H1 (cell line): ENCODE measurements around the gene PRDM5. TPM values are rescaled to one million over a fixed set of nuclear protein-coding genes. Genes with fewer than 3 reads are reported as not detected.

ENCODE experiments used
- CTCF ChIA-PET: fragments of 300-600 bp; sonication (Branson Sonifier 250); formaldehyde crosslinking; loops from one replicate; lab custom pipeline; 2021; ENCODE audit not compliant: partially characterized antibody; lab: Charles Lee
- POLR2A ChIA-PET: fragments of 300-600 bp; sonication (Branson Sonifier 250); formaldehyde crosslinking; loops from one replicate; lab custom pipeline; 2021; ENCODE audit warnings: inconsistent platforms; ENCODE audit not compliant: partially characterized antibody; lab: Charles Lee
- DNase-seq, 2 experiments: peaks; one replicate each; pipeline versions ENCODE4 v3.0.0 to v3.0.0-alpha.2; 2010 to 2022; ENCODE audit warnings: low spot score in 2 of 2, low read depth in 1 of 2, mixed read lengths in 1 of 2
- FAIRE-seq: peaks from 2 replicates; lab custom pipeline; 2011; peaks lifted over from hg19 to GRCh38; lab: Jason Lieb, UNC
- H2AFZ ChIP-seq: 2 replicates; pipeline ENCODE4 v1.8.1; 2012; ENCODE audit warnings: low read length, inconsistent platforms
- H2AK5ac ChIP-seq: 2 replicates; pipeline ENCODE4 v1.6.1; 2013; ENCODE audit warnings: low read depth, low read length
- H2BK120ac ChIP-seq: replicated peaks from 2 replicates; pipeline ENCODE3; 2013; ENCODE audit warnings: low read depth, low read length, inconsistent platforms
- H2BK12ac ChIP-seq: 2 replicates; pipeline ENCODE4 v1.6.1; 2013; ENCODE audit warnings: low read depth, low read length
- H2BK15ac ChIP-seq: 2 replicates; pipeline ENCODE4 v1.6.1; 2013; ENCODE audit warnings: low read length
- H2BK20ac ChIP-seq: 2 replicates; pipeline ENCODE4 v1.6.1; 2013; ENCODE audit warnings: low read length
- H2BK5ac ChIP-seq: 2 replicates; pipeline ENCODE4 v1.6.1; 2013; ENCODE audit warnings: low read depth, low read length
- H3K14ac ChIP-seq: 2 replicates; pipeline ENCODE4 v1.6.1; 2013; ENCODE audit warnings: inconsistent platforms; ENCODE audit not compliant: insufficient read length
- H3K18ac ChIP-seq: 2 replicates; pipeline ENCODE4 v1.6.1; 2013; ENCODE audit warnings: low read length; ENCODE audit errors: extremely low read depth
- H3K23ac ChIP-seq: 2 replicates; pipeline ENCODE4 v1.6.1; 2013; ENCODE audit warnings: inconsistent platforms; ENCODE audit not compliant: insufficient read length
- H3K23me2 ChIP-seq: 2 replicates; pipeline ENCODE4 v1.6.1; 2013; ENCODE audit warnings: low read depth, low read length
- H3K27ac ChIP-seq: 2 replicates; pipeline ENCODE4 v1.6.1; 2011; ENCODE audit warnings: low read depth, low read length, inconsistent platforms
- H3K27me3 ChIP-seq, 4 experiments: replicated peaks in 1 of 4; 1 replicate in 1 of 4; 2 replicates in 3 of 4; pipeline versions ENCODE4 v1.6.1 to v1.8.1; 2011 to 2013; ENCODE audit warnings: low read length in 3 of 4, mild to moderate bottlenecking in 3 of 4, inconsistent platforms in 2 of 4, mixed read lengths in 2 of 4, moderate library complexity in 1 of 4; ENCODE audit not compliant: control insufficient read depth in 3 of 4, insufficient read depth in 3 of 4; ENCODE audit errors: extremely low read depth in 1 of 4
- H3K36me3 ChIP-seq, 4 experiments: 2 replicates each; pipeline versions ENCODE4 v1.6.1 to v1.8.1; 2011 to 2013; ENCODE audit warnings: mild to moderate bottlenecking in 4 of 4, low read length in 3 of 4, moderate library complexity in 2 of 4, control low read depth in 1 of 4, inconsistent platforms in 1 of 4; ENCODE audit not compliant: insufficient read depth in 4 of 4, control insufficient read depth in 2 of 4
- H3K4ac ChIP-seq: replicated peaks from 2 replicates; pipeline ENCODE3; 2013; ENCODE audit warnings: low read length, low read depth, mixed read lengths, inconsistent platforms; ENCODE audit not compliant: insufficient read length
- H3K4me1 ChIP-seq, 4 experiments: replicated peaks in 1 of 4; 1 replicate in 1 of 4; 2 replicates in 3 of 4; pipeline versions ENCODE4 v1.6.1 to v1.8.1; 2011 to 2013; ENCODE audit warnings: low read length in 3 of 4, inconsistent platforms in 2 of 4, mixed read lengths in 1 of 4; ENCODE audit not compliant: insufficient read depth in 4 of 4, control insufficient read depth in 3 of 4
- H3K4me2 ChIP-seq, 2 experiments: 2 replicates each; pipeline versions ENCODE4 v1.6.1 to v1.8.1; 2011 to 2013; ENCODE audit warnings: low read depth in 2 of 2, low read length in 2 of 2, control low read depth in 1 of 2, inconsistent platforms in 1 of 2, mild to moderate bottlenecking in 1 of 2; ENCODE audit not compliant: insufficient read depth in 1 of 2
- H3K4me3 ChIP-seq, 4 experiments: fragments of 200-600, 300-600 bp in 1 of 4; sonication (generic), shearing (Covaris generic), sonication (Bioruptor Twin) in 1 of 4; 2 replicates each; pipeline versions ENCODE4 v1.5.1 to v1.8.1; 2011 to 2016; ENCODE audit warnings: low read length in 4 of 4, low read depth in 3 of 4, control low read depth in 2 of 4, inconsistent platforms in 2 of 4, mild to moderate bottlenecking in 2 of 4, mixed read lengths in 1 of 4, moderate library complexity in 1 of 4; ENCODE audit not compliant: insufficient read depth in 2 of 4; ENCODE audit errors: extremely low read depth in 1 of 4
- H3K56ac ChIP-seq: replicated peaks from 2 replicates; pipeline ENCODE3; 2013; ENCODE audit warnings: low read depth, mild to moderate bottlenecking, mixed read lengths, low read length, inconsistent platforms; ENCODE audit not compliant: insufficient read length
- H3K79me1 ChIP-seq: 2 replicates; pipeline ENCODE4 v1.6.1; 2013; ENCODE audit warnings: low read depth, low read length, control low read depth
- H3K79me2 ChIP-seq, 2 experiments: 2 replicates each; pipeline versions ENCODE4 v1.6.1 to v1.8.1; 2012 to 2013; ENCODE audit warnings: low read length in 2 of 2, mild to moderate bottlenecking in 2 of 2, inconsistent platforms in 1 of 2; ENCODE audit not compliant: insufficient read depth in 2 of 2, control insufficient read depth in 1 of 2
- H3K9ac ChIP-seq, 4 experiments: replicated peaks in 1 of 4; 1 replicate in 1 of 4; 2 replicates in 3 of 4; pipeline versions ENCODE4 v1.6.1 to v1.8.1; 2011 to 2013; ENCODE audit warnings: low read depth in 3 of 4, low read length in 3 of 4, control low read depth in 2 of 4, mild to moderate bottlenecking in 2 of 4, moderate library complexity in 2 of 4, inconsistent platforms in 1 of 4; ENCODE audit errors: extremely low read depth in 1 of 4
- H3K9me3 ChIP-seq, 2 experiments: 2 replicates each; pipeline versions ENCODE4 v1.6.1 to v1.8.1; 2012 to 2013; ENCODE audit warnings: mild to moderate bottlenecking in 2 of 2, moderate library complexity in 2 of 2, control low read depth in 1 of 2, inconsistent platforms in 1 of 2, low read depth in 1 of 2, low read length in 1 of 2, mixed read lengths in 1 of 2; ENCODE audit not compliant: insufficient read depth in 2 of 2
- H4K20me1 ChIP-seq, 2 experiments: replicated peaks in 1 of 2; 2 replicates each; pipeline versions ENCODE3 to v1.8.1; 2011 to 2013; ENCODE audit warnings: inconsistent platforms in 2 of 2, low read length in 2 of 2, mild to moderate bottlenecking in 1 of 2; ENCODE audit not compliant: insufficient read depth in 2 of 2, control insufficient read depth in 1 of 2
- H4K5ac ChIP-seq: 2 replicates; pipeline ENCODE4 v1.6.1; 2013; ENCODE audit warnings: low read length, low read depth, mixed read lengths, inconsistent platforms; ENCODE audit not compliant: insufficient read length
- H4K8ac ChIP-seq: 2 replicates; pipeline ENCODE4 v1.8.0; 2013; ENCODE audit warnings: mild to moderate bottlenecking, moderate library complexity, low read length, inconsistent platforms; ENCODE audit not compliant: insufficient read depth; ENCODE audit errors: extremely low read depth
- H4K91ac ChIP-seq: replicated peaks from 2 replicates; pipeline ENCODE3; 2013; ENCODE audit warnings: low read length, mixed read lengths, inconsistent platforms; ENCODE audit not compliant: insufficient read length
- HDAC2 ChIP-seq, 2 experiments: fragments of 300-600 bp in 1 of 2; sonication (generic) in 1 of 2; IDR thresholded peaks; 2 replicates each; pipeline ENCODE4 v1.6.1; 2011 to 2012; ENCODE audit warnings: low read depth in 2 of 2, low read length in 2 of 2, mild to moderate bottlenecking in 2 of 2, moderate library complexity in 2 of 2, borderline replicate concordance in 1 of 2, inconsistent platforms in 1 of 2
- MAFK ChIP-seq: IDR thresholded peaks from 2 replicates; pipeline ENCODE4 v1.6.1; 2012; ENCODE audit warnings: low read depth, mild to moderate bottlenecking, improper control_type of control experiment, low read length
- POU5F1 ChIP-seq: IDR thresholded peaks from 2 replicates; pipeline ENCODE4 v1.6.1; 2011; ENCODE audit warnings: low read depth, mild to moderate bottlenecking, low read length, moderate library complexity
- RAD21 ChIP-seq, 2 experiments: IDR thresholded peaks in 1 of 2; conservative IDR thresholded peaks in 1 of 2; 2 replicates each; pipeline ENCODE4 v1.6.1; 2011; ENCODE audit warnings: low read depth in 2 of 2, low read length in 2 of 2, improper control_type of control experiment in 1 of 2, inconsistent platforms in 1 of 2, mild to moderate bottlenecking in 1 of 2, moderate library complexity in 1 of 2
- RFX5 ChIP-seq: IDR thresholded peaks from 2 replicates; pipeline ENCODE4 v1.6.1; 2011; ENCODE audit warnings: low read depth, low read length, improper control_type of control experiment, borderline replicate concordance
- WGBS, 2 experiments: shearing (Covaris generic) in 1 of 2; methylation state at CpG; one replicate each; pipeline versions ENCODE4 v1.1.6 to v1.1.7; 2013 to 2015; ENCODE audit warnings: low lambda C conversion rate in 2 of 2, mixed read lengths in 2 of 2, inconsistent platforms in 1 of 2, low coverage in 1 of 2, missing lambda C conversion rate in 1 of 2; ENCODE audit not compliant: insufficient replicate concordance in 2 of 2, insufficient coverage in 1 of 2, insufficient read length in 1 of 2; ENCODE audit errors: extremely low coverage in 1 of 2, missing lambda C conversion rate in 1 of 2; 5-methylcytosine and 5-hydroxymethylcytosine counted together
- polyA plus RNA-seq, 7 experiments: library from polyadenylated mRNA; depleted of rRNA in 3 of 7; stranded (reverse) in 5 of 7; unstranded in 2 of 7; fragments of >200 nt in 5 of 7; fragments of 200-250 nt in 2 of 7; gene quantifications; 1 replicate in 5 of 7; 2 replicates in 1 of 7; 4 replicates in 1 of 7; pipeline versions ENCODE4 v1.2.1 to v1.2.3, GENCODE V29; 2011 to 2013; ENCODE audit warnings: missing spikeins in 2 of 7, mixed read lengths in 2 of 7
- total RNA-seq: library from RNA; stranded (reverse); fragmentation: NEBNext Ultra II Directional; extraction: Animal tissue kit (Norgen Biotek cat#: 25700); gene quantifications from 2 replicates; pipeline ENCODE4 v1.2.1, GENCODE V29; 2021
- TF ChIP-seq, protein P1 (sequence below): IDR thresholded peaks from 2 replicates; pipeline ENCODE4 v1.6.1; 2012; ENCODE audit warnings: inconsistent platforms

Gene PRDM5
- total and polyA plus RNA-seq, 2 of the 8 experiments (the other 6 are each of a cell fraction or from before 2014, with no cell fraction given), result 8.2 to 23.4 TPM

DNA sequence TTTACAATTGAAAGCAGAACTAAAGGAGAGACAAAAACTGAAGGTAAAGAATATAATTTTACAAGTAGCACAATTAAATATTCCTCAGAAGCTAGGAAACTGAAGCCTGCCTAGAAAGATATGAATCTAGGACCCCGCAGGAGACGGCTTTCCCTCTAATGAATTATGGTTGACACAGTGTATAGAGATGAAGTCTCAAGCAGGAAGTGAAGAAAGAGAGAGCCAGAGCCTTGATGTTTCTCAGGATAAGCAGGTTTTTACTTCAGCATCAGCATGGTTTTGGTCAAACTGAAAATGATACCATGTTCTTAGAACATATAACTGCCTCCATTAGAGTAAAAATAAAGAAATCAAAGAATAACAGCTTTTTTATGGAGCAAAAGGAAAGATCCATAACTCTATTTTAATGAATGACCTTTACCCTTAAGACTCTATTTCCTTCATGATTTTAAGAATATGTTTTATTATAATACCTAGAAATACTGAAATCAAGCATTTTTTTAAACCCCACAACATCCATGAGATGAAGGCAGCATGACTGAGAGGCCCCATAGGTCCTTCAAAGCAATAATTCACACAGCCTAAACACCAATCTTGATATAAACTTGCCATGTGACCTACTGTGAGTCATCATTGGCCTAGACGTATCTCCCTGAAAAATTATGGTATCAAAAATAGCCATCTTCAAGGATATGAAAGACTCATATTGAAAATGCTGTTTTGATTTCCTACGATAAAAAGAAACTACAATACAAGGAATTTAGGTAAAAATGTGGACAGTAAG is 193.4 kb downstream of the PRDM5 start:
- no peak for FAIRE-seq
- no peak overlapping the region for H2AFZ ChIP-seq
- CTCF ChIA-PET, result interaction anchor here (0.7 kb wide), 1 partner anchor 12 kb away, joined by 3 read pairs; no protein-coding TSS in a partner anchor
- H2BK120ac ChIP-seq, result no peak overlapping the region
- POLR2A ChIA-PET, result no interaction called here
- no peak overlapping the region for H3K4ac ChIP-seq
- no peak overlapping the region for H3K4me3 ChIP-seq
- no peak overlapping the region for H3K18ac ChIP-seq
- no peak overlapping the region for H3K14ac ChIP-seq
- H3K27me3 ChIP-seq, result no peaks in the 10 kb centered on the region
- H4K5ac ChIP-seq, result no peak overlapping the region
- peaks cover 0 to 5% (median 1%) of the 10 kb centered on the region in 4 experiments; a peak in 2 of 7 replicates for H3K4me1 ChIP-seq
- no peaks in the 10 kb centered on the region for H3K79me2 ChIP-seq
- no peak overlapping the region for H2BK15ac ChIP-seq
- H3K36me3 ChIP-seq, result no peaks in the 10 kb centered on the region
- H3K27ac ChIP-seq, result no peak overlapping the region
- no peaks in the 10 kb centered on the region for H4K20me1 ChIP-seq
- TF ChIP-seq RFX5 (no peak), HDAC2 (IDR thresholded peaks at IDR 0.05; ENCODE audit: borderline replicate concordance in 1 of 2, low read depth in 2 of 2, low read length in 2 of 2) (no peak), RAD21 (IDR thresholded peaks at IDR 0.05 in 1 of 2, conservative IDR thresholded peaks at IDR 0.05 in 1 of 2; ENCODE audit: low read depth in 2 of 2, low read length in 2 of 2) (no peak), POU5F1 (no peak), MAFK (no peak)
- TF ChIP-seq, protein P1, sequence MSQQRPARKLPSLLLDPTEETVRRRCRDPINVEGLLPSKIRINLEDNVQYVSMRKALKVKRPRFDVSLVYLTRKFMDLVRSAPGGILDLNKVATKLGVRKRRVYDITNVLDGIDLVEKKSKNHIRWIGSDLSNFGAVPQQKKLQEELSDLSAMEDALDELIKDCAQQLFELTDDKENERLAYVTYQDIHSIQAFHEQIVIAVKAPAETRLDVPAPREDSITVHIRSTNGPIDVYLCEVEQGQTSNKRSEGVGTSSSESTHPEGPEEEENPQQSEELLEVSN, result no peak
- H2BK12ac ChIP-seq, result no peak overlapping the region
- no peak overlapping the region for H4K91ac ChIP-seq
- 93% methylated on average over 4 of the region's 4 CpGs; no CpG with 5 or more reads in 1 of the 2 experiments for WGBS, 2 experiments
- H3K56ac ChIP-seq, result no peak overlapping the region
- H3K9ac ChIP-seq, result no peak overlapping the region
- no peak overlapping the region for H2AK5ac ChIP-seq
- H2BK20ac ChIP-seq, result no peak overlapping the region
- no peak for DNase-seq
- no peaks in the 10 kb centered on the region for H3K23me2 ChIP-seq
- H3K79me1 ChIP-seq, result no peaks in the 10 kb centered on the region
- no peak overlapping the region for H3K23ac ChIP-seq
- no peak overlapping the region for H3K4me2 ChIP-seq
- no peak overlapping the region for H2BK5ac ChIP-seq
- no peak overlapping the region for H4K8ac ChIP-seq
- H3K9me3 ChIP-seq, result no peaks in the 10 kb centered on the region
